Renal cortex interstitium (tissue), 11 donors: ENCODE results near the gene MRPL2. TPM values are rescaled to one million over a fixed set of nuclear protein-coding genes. Genes with fewer than 3 reads are reported as not detected.
"Not testable (repeated sequence)": the region's sequence is repeated elsewhere in the genome, so short reads cannot be mapped to it uniquely, and the experiment has no call there.

Source experiments
- DNase-seq, 11 donors: peaks; one replicate each; pipeline ENCODE4 v3.0.0-alpha.2; 2013; ENCODE audit warnings: low read depth in 9 of 11, low spot score in 4 of 11; ENCODE audit errors: extremely low read depth in 1 of 11
- polyA plus RNA-seq, 3 donors: library from polyadenylated mRNA; unstranded; fragments of 120-200 nt; gene quantifications; one replicate each; pipeline ENCODE4 v1.2.1, GENCODE V29; 2013; ENCODE audit not compliant: insufficient read length in 3 of 3

The MRPL2 gene
- polyA plus RNA-seq, 3 donors = 46.8 to 73.4 (median 64.4) TPM

GRCh38 chr6:43061861-43062260 lies 2.6 kb upstream of the MRPL2 start:
- DNase-seq = no peak

- no peak for DNase-seq
Measured at GRCh38 chr6:43060755-43061633, 1.8 kb upstream of the MRPL2 start.

- peak in 1 of 11 donors; percentile 13 for DNase-seq
Measured at GRCh38 chr6:43060034-43060754, 960 bp upstream of the MRPL2 start.

GRCh38 chr6:43058531-43058930 lies 703 bp downstream of the MRPL2 start:
- DNase-seq = no peak

GRCh38 chr6:43055966-43056365 lies 3.3 kb downstream of the MRPL2 start:
- DNase-seq = no peak

- no peak for DNase-seq
Measured at GRCh38 chr6:43054206-43054943, 4.9 kb downstream of the MRPL2 start.

- peak in 10 of 11 donors; percentile 78 to 94 (median 90) for DNase-seq
Measured at GRCh38 chr6:43053545-43054205, 5.6 kb downstream of the MRPL2 start, which contains the start of gene CUL7. TSS of gene CUL7 (minus strand) at chr6:43053851. CDS start at chr6:43052788, 1,063 bp downstream.

- DNase-seq = peak in 1 of 11 donors; percentile 13
Measured at GRCh38 chr6:43052842-43053544, 6.2 kb downstream of the MRPL2 start.

GRCh38 chr6:43052225-43052841 lies 6.9 kb downstream of the MRPL2 start:
- DNase-seq = no peak

- DNase-seq = no peak
Measured at GRCh38 chr6:43050981-43051380, 8.3 kb downstream of the MRPL2 start.

GRCh38 chr6:43047998-43048397 lies 11.2 kb downstream of the MRPL2 start:
- no peak for DNase-seq

GRCh38 chr6:43045371-43045930 lies 13.8 kb downstream of the MRPL2 start:
- DNase-seq = no peak

- no peak for DNase-seq
Measured at GRCh38 chr6:43043310-43043709, 15.9 kb downstream of the MRPL2 start.

GRCh38 chr6:43041475-43041874 lies 17.8 kb downstream of the MRPL2 start:
- DNase-seq = not testable (repeated sequence)

- no peak for DNase-seq
Measured at GRCh38 chr6:43040542-43041257, 18.5 kb downstream of the MRPL2 start.

GRCh38 chr6:43038727-43039126 lies 20.5 kb downstream of the MRPL2 start:
- DNase-seq = no peak

GRCh38 chr6:43037706-43038105 lies 21.5 kb downstream of the MRPL2 start:
- no peak for DNase-seq
